ENCODE data around the gene WDR1. TPM values are rescaled to one million over a fixed set of nuclear protein-coding genes. Genes with fewer than 3 reads are reported as not detected.

WDR1 gene
- total RNA-seq, 1 experiment from 2014 or later: 246 TPM

DNA sequence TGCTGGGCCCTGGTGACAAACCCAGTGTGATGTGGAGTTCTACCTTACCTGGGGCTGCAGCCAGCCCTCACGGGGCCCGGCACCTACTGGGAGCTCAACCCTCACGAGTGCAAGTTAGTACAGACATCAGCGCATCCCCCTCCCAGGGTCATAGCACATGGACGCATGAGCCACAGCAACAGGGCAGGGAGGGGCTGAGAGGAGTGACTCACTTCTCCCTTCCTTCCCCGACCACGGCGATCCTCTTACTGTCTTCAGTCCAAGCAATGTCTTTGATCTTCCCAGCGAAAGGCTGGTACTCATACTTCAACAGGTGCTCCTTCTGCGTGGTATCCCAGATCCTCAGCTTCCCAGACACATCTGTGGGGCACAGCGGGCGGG lies 17.8 kb downstream of the WDR1 start:
- Mint-ChIP-seq H3K27ac (ENCODE audit: low read depth, unreplicated experiment) (no peak overlapping the region), H3K9me3 (ENCODE audit: unreplicated experiment) (no peaks in the 10 kb centered on the region), H3K4me1 (ENCODE audit: insufficient read depth, unreplicated experiment) (peaks cover 33% of the 10 kb centered on the region), H3K36me3 (ENCODE audit: insufficient read depth, unreplicated experiment) (peaks cover 69% of the 10 kb centered on the region), H3K27me3 (ENCODE audit: insufficient read depth, unreplicated experiment) (no peaks in the 10 kb centered on the region), H3K4me3 (ENCODE audit: unreplicated experiment) (no peak overlapping the region)
- peak; percentile 63 for DNase-seq (ENCODE audit: unreplicated experiment)
- TF ChIP-seq, protein P1, sequence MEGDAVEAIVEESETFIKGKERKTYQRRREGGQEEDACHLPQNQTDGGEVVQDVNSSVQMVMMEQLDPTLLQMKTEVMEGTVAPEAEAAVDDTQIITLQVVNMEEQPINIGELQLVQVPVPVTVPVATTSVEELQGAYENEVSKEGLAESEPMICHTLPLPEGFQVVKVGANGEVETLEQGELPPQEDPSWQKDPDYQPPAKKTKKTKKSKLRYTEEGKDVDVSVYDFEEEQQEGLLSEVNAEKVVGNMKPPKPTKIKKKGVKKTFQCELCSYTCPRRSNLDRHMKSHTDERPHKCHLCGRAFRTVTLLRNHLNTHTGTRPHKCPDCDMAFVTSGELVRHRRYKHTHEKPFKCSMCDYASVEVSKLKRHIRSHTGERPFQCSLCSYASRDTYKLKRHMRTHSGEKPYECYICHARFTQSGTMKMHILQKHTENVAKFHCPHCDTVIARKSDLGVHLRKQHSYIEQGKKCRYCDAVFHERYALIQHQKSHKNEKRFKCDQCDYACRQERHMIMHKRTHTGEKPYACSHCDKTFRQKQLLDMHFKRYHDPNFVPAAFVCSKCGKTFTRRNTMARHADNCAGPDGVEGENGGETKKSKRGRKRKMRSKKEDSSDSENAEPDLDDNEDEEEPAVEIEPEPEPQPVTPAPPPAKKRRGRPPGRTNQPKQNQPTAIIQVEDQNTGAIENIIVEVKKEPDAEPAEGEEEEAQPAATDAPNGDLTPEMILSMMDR (IDR thresholded peaks at IDR 0.05; ENCODE audit: unreplicated experiment): no peak
- ChIA-PET POLR2A (interaction anchor here (2.3 kb wide), 1 partner anchor 17 kb away, joined by 6 read pairs; no protein-coding TSS in a partner anchor), CTCF (interaction anchor here (0.9 kb wide), 1 partner anchor 79 kb away, joined by 3 read pairs; no protein-coding TSS in a partner anchor)
- no TSS peak for BruUV-seq (replicated peaks)
- intact Hi-C loops (cut with micrococcal nuclease): no loop called here

DNA sequence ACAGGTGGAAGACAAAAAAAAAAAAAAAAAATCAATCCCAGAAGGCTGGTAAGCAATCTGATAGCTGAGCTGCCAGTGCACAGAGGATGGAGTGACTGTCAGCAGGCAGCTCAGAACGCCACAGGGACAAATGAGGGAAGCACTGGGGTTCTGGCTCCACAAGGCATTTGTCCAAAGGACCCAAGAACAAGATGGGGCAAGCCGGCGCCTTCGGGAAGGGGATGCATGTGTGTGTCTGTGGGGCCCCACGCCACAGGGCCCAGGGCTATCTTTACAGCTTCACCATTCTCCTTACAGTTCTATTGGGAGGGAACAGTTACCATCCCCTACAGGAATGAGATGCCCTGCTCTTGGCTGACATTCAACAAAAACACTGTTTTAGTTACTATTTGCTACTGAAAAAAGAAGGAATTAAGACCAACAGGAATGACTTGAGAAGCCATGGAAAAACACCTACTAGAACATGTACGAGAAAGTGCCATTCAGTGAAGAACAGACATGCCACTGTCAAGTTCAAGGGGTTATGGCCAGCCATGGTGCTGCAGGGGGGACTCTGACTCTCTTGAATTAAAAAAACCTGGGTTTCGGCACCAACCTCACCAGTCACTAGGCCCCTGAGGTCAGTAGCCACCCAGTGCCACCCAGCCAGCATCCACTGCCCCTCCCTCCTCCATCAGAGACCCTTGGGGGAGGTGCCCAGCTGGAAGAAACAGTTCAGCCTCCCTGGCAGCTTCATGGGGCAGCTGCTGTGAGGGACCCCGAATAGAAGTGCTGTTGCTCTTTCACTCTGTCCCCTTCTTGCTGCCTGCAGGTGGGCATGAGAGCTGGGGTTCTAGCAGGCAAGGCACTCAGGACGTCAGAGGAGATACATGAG lies 18.5 kb downstream of the WDR1 start:
- Mint-ChIP-seq H3K4me1 (ENCODE audit: insufficient read depth, unreplicated experiment) (peaks cover 33% of the 10 kb centered on the region), H3K36me3 (ENCODE audit: insufficient read depth, unreplicated experiment) (peaks cover 76% of the 10 kb centered on the region), H3K27me3 (ENCODE audit: insufficient read depth, unreplicated experiment) (no peaks in the 10 kb centered on the region), H3K9me3 (ENCODE audit: unreplicated experiment) (no peaks in the 10 kb centered on the region), H3K4me3 (ENCODE audit: unreplicated experiment) (peak overlapping the region; percentile 40), H3K27ac (ENCODE audit: low read depth, unreplicated experiment) (no peak overlapping the region)
- POLR2A ChIA-PET: interaction anchor here (2.3 to 3.1 kb wide), 2 partner anchors 9 to 17 kb away, joined by 6 to 52 read pairs; no protein-coding TSS in a partner anchor
- TF ChIP-seq, protein P1 (IDR thresholded peaks at IDR 0.05; ENCODE audit: unreplicated experiment): no peak
- CTCF ChIA-PET: interaction anchor here (0.6 to 0.9 kb wide), 2 partner anchors 71 to 79 kb away, joined by 3 read pairs; no protein-coding TSS in a partner anchor
- intact Hi-C loops (cut with micrococcal nuclease): no loop called here
- no peak for DNase-seq (ENCODE audit: unreplicated experiment)
- BruUV-seq (replicated peaks): no TSS peak

DNA sequence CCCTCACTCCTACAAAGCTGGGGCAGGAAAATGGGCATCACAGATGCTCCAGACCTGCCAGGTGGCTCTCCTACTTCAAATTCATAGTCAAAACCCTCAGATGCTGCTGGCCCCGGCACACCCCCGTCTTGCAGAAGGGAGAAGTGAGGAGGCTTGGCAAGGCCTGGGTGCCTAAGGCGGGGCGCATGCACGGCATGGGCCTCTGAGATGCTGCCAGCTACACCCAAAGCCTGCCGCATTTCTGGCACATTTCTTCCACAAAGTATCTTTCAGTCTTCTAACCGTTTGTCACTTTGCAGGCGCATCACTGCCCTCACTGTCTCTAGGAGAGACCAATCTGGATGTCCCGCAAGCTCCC lies 19.6 kb downstream of the WDR1 start:
- BruUV-seq (replicated peaks): no TSS peak
- Mint-ChIP-seq H3K4me1 (ENCODE audit: insufficient read depth, unreplicated experiment) (peaks cover 33% of the 10 kb centered on the region), H3K4me3 (ENCODE audit: unreplicated experiment) (peak overlapping the region; percentile 40), H3K36me3 (ENCODE audit: insufficient read depth, unreplicated experiment) (peaks cover 77% of the 10 kb centered on the region), H3K27ac (ENCODE audit: low read depth, unreplicated experiment) (peak overlapping the region; percentile 41), H3K27me3 (ENCODE audit: insufficient read depth, unreplicated experiment) (no peaks in the 10 kb centered on the region), H3K9me3 (ENCODE audit: unreplicated experiment) (no peaks in the 10 kb centered on the region)
- no peak for DNase-seq (ENCODE audit: unreplicated experiment)
- ChIA-PET POLR2A (interaction anchor here (0.6 to 3.1 kb wide), 7 partner anchors 9 to 1656 kb away, joined by 3 to 52 read pairs (median 10); partner anchors contain the start of genes SLC2A9 and WDR1), CTCF (interaction anchor here (1.4 kb wide), 1 partner anchor 34 kb away, joined by 3 read pairs; no protein-coding TSS in a partner anchor)
- TF ChIP-seq, protein P1 (IDR thresholded peaks at IDR 0.05; ENCODE audit: unreplicated experiment): no peak
- intact Hi-C loops (cut with micrococcal nuclease): loop anchor here (1.0 kb wide), 1 partner anchor 9 kb away; no protein-coding TSS in a partner anchor
